Suprapubic skin (tissue), 3 donors: ENCODE measurements around the gene PPP1R1C.

Source experiments
- POLR2A ChIP-seq, 2 donors: fragments of 450-650 bp; IDR thresholded peaks; one replicate each; pipeline ENCODE4 v1.6.1; 2017; ENCODE audit warnings: antibody characterized with exemption in 2 of 2, mild to moderate bottlenecking in 2 of 2, moderate library complexity in 2 of 2
- TF ChIP-seq, protein P1 (sequence below), 2 donors: fragments of 200-600 bp in 1 of 2; fragments of 450-650 bp in 1 of 2; sonication (generic) in 1 of 2; IDR thresholded peaks; one replicate each; pipeline ENCODE4 v1.5.1; 2016 to 2019; ENCODE audit warnings: antibody characterized with exemption in 2 of 2, mild to moderate bottlenecking in 1 of 2, moderate library complexity in 1 of 2

GRCh38 chr2:181937473-181937872 lies 48.2 kb upstream of the PPP1R1C start:
- TF ChIP-seq, protein P1, sequence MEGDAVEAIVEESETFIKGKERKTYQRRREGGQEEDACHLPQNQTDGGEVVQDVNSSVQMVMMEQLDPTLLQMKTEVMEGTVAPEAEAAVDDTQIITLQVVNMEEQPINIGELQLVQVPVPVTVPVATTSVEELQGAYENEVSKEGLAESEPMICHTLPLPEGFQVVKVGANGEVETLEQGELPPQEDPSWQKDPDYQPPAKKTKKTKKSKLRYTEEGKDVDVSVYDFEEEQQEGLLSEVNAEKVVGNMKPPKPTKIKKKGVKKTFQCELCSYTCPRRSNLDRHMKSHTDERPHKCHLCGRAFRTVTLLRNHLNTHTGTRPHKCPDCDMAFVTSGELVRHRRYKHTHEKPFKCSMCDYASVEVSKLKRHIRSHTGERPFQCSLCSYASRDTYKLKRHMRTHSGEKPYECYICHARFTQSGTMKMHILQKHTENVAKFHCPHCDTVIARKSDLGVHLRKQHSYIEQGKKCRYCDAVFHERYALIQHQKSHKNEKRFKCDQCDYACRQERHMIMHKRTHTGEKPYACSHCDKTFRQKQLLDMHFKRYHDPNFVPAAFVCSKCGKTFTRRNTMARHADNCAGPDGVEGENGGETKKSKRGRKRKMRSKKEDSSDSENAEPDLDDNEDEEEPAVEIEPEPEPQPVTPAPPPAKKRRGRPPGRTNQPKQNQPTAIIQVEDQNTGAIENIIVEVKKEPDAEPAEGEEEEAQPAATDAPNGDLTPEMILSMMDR (IDR thresholded peaks at IDR 0.05), result no peak
- no peak for TF ChIP-seq POLR2A (IDR thresholded peaks at IDR 0.05)
